GM12865 (cell line): ENCODE results near the gene DNAJC1.
"Not testable (repeated sequence)": the region's sequence is repeated elsewhere in the genome, so short reads cannot be mapped to it uniquely, and the experiment has no call there.

Source experiments
- DNase-seq: peaks from one replicate; pipeline ENCODE4 v3.0.0; 2010; ENCODE audit warnings: low read depth
- H3K4me3 ChIP-seq: 2 replicates; pipeline ENCODE4 v1.5.1; 2011; ENCODE audit warnings: mild to moderate bottlenecking, low read depth, low read length, control low read depth
- TF ChIP-seq, protein P1 (sequence below): IDR thresholded peaks from 2 replicates; pipeline ENCODE4 v1.5.1; 2011; ENCODE audit warnings: low read length, control low read depth, low read depth, inconsistent platforms; ENCODE audit not compliant: insufficient read depth; ENCODE audit errors: missing control alignments

Gene DNAJC1

DNA sequence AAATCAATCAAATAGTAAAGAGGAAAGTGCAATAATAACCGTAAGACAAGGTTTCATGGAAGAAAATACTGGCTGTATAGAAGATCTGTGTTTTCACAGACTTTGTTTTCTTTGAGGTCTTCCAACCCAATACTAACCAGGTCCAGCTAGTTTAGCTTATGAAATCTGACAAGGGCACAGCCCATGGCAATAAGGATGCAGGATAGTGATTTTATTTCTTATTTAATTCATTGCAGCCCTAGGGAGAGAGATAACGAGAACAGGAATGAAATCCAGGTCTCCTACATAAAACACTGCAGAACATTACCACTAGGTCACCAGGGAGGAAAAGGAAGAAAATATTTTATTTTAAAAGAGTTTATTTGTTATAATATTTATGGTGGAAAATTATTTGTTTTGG lies 145.1 kb downstream of the DNAJC1 start:
- no peak overlapping the region for H3K4me3 ChIP-seq
- TF ChIP-seq, protein P1, sequence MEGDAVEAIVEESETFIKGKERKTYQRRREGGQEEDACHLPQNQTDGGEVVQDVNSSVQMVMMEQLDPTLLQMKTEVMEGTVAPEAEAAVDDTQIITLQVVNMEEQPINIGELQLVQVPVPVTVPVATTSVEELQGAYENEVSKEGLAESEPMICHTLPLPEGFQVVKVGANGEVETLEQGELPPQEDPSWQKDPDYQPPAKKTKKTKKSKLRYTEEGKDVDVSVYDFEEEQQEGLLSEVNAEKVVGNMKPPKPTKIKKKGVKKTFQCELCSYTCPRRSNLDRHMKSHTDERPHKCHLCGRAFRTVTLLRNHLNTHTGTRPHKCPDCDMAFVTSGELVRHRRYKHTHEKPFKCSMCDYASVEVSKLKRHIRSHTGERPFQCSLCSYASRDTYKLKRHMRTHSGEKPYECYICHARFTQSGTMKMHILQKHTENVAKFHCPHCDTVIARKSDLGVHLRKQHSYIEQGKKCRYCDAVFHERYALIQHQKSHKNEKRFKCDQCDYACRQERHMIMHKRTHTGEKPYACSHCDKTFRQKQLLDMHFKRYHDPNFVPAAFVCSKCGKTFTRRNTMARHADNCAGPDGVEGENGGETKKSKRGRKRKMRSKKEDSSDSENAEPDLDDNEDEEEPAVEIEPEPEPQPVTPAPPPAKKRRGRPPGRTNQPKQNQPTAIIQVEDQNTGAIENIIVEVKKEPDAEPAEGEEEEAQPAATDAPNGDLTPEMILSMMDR, result no peak
- no peak for DNase-seq

DNA sequence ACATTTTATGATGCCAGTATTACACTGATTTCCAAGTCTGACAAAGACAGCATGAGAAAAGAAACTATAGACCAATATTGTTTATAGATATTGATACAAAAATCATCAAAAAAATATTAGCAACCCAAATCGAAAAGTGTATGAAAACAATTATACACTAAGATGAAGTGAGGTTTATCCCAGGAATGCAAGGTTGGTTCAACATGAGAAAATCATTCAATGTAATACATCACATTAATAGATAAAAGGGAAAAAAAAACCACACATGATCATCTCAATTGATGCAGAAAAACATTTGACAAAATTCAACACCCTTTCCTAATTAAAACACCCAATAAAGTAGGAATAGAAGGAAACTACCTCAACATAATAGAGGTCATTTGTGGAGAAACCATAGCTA lies 153.9 kb downstream of the DNAJC1 start:
- no peak for DNase-seq
- no peak overlapping the region for H3K4me3 ChIP-seq
- TF ChIP-seq, protein P1, result no peak

DNA sequence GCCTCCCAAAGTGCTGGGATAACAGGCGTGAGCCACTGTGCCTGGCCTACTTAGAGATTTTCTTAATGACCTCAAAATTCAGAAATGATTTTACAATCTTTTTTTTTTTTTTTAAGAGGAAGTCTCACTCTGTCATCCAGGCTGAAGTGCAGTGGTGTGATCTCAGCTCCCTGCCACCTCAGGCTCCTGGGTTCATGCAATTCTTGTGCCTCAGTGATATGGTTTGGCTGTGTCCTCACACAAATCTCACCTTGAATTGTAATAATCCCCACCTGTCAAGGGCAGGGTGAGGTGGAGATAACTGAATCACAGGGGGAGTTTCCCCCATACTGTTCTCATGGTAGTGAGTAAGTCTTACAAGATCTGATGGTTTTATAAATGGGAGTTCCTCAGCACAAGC lies 159.9 kb downstream of the DNAJC1 start:
- no peak for DNase-seq
- no peak overlapping the region for H3K4me3 ChIP-seq
- TF ChIP-seq, protein P1, result no peak

DNA sequence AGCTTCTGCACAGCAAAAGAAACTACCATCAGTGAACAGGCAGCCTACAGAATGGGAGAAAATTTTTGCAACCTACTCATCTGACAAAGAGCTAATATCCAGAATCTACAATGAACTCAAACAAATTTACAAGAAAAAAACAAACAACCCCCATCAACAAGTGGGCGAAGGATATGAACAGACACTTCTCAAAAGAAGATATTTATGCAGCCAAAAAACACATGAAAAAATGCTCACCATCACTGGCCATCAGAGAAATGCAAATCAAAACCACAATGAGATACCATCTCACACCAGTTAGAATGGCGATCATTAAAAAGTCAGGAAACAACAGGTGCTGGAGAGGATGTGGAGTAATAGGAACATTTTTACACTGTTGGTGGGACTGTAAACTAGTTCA lies 162.3 kb downstream of the DNAJC1 start:
- H3K4me3 ChIP-seq, DNase-seq: not testable (repeated sequence)

DNA sequence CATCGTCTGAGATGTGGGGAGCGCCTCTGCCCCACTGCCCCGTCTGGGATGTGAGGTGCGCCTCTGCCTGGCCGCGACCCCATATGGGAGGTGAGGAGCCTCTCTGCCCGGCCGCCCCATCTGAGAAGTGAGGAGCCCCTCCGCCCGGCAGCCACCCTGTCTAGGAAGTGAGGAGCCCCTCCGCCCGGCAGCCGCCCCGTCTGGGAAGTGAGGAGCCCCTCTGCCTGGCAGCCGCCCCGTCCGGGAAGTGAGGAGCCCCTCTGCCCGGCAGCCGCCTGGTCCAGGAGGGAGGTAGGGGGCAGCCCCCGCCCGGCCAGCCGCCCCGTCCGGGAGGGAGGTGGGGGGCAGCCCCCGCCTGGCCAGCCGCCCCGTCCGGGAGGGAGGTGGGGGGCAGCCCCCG lies 166.0 kb downstream of the DNAJC1 start:
- not testable (repeated sequence) for DNase-seq

DNA sequence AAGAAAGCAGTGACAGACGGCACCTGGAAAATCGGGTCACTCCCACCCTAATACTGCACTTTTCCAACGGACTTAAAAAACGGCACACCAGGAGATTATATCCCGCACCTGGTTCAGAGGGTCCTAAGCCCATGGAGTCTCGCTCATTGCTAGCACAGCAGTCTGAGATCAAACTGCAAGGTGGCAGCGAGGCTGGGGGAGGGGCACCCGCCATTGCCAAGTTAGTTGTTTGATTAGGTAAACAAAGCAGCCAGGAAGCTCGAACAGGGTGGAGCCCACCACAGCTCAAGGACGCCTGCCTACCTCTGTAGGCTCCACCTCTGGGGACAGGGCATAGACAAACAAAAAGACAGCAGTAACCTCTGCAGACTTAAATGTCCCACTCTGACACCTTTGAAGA lies 169.0 kb downstream of the DNAJC1 start:
- not testable (repeated sequence) for DNase-seq

More for the DNA sequence above, 166.0 kb downstream of the DNAJC1 start:
- H3K4me3 ChIP-seq, result not testable (repeated sequence)

DNA sequence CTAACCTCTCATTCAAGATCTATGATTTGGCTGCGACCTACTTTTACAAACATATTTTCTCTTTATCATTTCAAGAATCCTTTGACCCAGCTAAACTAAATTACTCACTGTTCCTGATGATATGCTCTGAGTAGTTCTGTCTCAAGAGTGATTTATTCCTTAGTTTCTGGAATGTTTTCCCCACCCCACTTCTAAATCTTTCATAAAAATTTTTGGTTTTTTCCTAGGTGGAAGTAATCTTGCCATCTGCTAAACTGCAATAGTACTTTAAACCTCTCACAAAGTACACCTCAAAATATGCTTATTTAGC lies 170.8 kb downstream of the DNAJC1 start:
- H3K4me3 ChIP-seq, result no peak overlapping the region
- TF ChIP-seq, protein P1, result no peak
- no peak for DNase-seq

More for the DNA sequence above, 169.0 kb downstream of the DNAJC1 start:
- H3K4me3 ChIP-seq, result not testable (repeated sequence)

GRCh38 chr10:21831986-21832820 lies 171.3 kb downstream of the DNAJC1 start:
- H3K4me3 ChIP-seq, result no peak overlapping the region
- DNase-seq, result no peak
- TF ChIP-seq, protein P1, result no peak
